ENCODE data around the gene CAMSAP1. TPM values are rescaled to one million over a fixed set of nuclear protein-coding genes. Genes with fewer than 3 reads are reported as not detected.

Gene CAMSAP1
- total and polyA plus RNA-seq, 9 of the 15 experiments (the other 6 are each of a cell fraction or from before 2014, with no cell fraction given) = 1.5 to 28.8 (median 14.3) TPM

- TF ChIP-seq SLC30A9 (CRISPR knock-in tag; IDR thresholded peaks at IDR 0.05) (no peak), ZNF175 (CRISPR knock-in tag; IDR thresholded peaks at IDR 0.05; ENCODE audit: low read depth) (peak; percentile 93), ZNF507 (tag; conservative IDR thresholded peaks at IDR 0.05) (no peak), RNF2 (IDR thresholded peaks at IDR 0.05) (peak; percentile 98), ZBTB26 (CRISPR knock-in tag; IDR thresholded peaks at IDR 0.05) (no peak), ZFP36 (IDR thresholded peaks at IDR 0.05; ENCODE audit: low read depth, low read length, partially characterized antibody) (peak; percentile 58), ZNF655 (CRISPR knock-in tag; IDR thresholded peaks at IDR 0.05) (no peak), GTF3C2 (IDR thresholded peaks at IDR 0.05; ENCODE audit: borderline replicate concordance, extremely low read depth, insufficient read length) (no peak), NFXL1 (CRISPR knock-in tag; IDR thresholded peaks at IDR 0.05) (no peak), ZNF512 (tag; IDR thresholded peaks at IDR 0.05) (no peak), ZBED1 (IDR thresholded peaks at IDR 0.05) (peak; percentile 96), ZNF133 (CRISPR knock-in tag; IDR thresholded peaks at IDR 0.05) (no peak), ARID2 (IDR thresholded peaks at IDR 0.05) (no peak), TSC22D4 (tag; IDR thresholded peaks at IDR 0.05) (no peak), DIDO1 (tag; IDR thresholded peaks at IDR 0.05; ENCODE audit: low read depth) (0 out of 2 replicates have a peak, but pooled peaks have one; percentile 26), TAF1 (IDR thresholded peaks at IDR 0.05; ENCODE audit: control insufficient read depth, extremely low read depth, insufficient read depth, low read length, severe bottlenecking) (peak; percentile 58), POLR2AphosphoS2 (IDR thresholded peaks at IDR 0.05; ENCODE audit: low read length) (peak; percentile 91; the same call in 1 of the 2 replicates), YY1 (IDR thresholded peaks at IDR 0.05; ENCODE audit: borderline replicate concordance in 1 of 3, control insufficient read depth in 1 of 3, extremely low read depth in 1 of 3, insufficient read depth in 3 of 3, insufficient read length in 1 of 3, insufficient replicate concordance in 2 of 3, low read depth in 1 of 3, low read length in 2 of 3) (peak in 1 of 3 experiments; percentile 14), SMC3 (conservative IDR thresholded peaks at IDR 0.05; ENCODE audit: insufficient read depth, low read depth, low read length) (peak; percentile 25; the same call in 1 of the 2 replicates), POLR2G (IDR thresholded peaks at IDR 0.05; ENCODE audit: low read depth, low read length) (peak; percentile 62; the same call in 1 of the 2 replicates)
These were observed 44.7 kb upstream of the CAMSAP1 start (continued) for GRCh38 chr9:135951889-135952663.
